D721Med (cell line): ENCODE measurements around the gene FIGNL2.
"Not testable (repeated sequence)": the region's sequence is repeated elsewhere in the genome, so short reads cannot be mapped to it uniquely, and the experiment has no call there.

Experiments used
- DNase-seq: peaks from one replicate; pipeline ENCODE4 v3.0.0; 2011; ENCODE audit warnings: low spot score; ENCODE audit not compliant: insufficient read length
- FAIRE-seq: peaks from 2 replicates; lab custom pipeline; 2011; peaks lifted over from hg19 to GRCh38; lab: Jason Lieb, UNC
- TF ChIP-seq, protein P1 (sequence below): IDR thresholded peaks from 2 replicates; pipeline ENCODE4 v1.5.1; 2012; ENCODE audit warnings: mild to moderate bottlenecking, control low read depth; ENCODE audit not compliant: insufficient read depth; ENCODE audit errors: missing control alignments

The FIGNL2 gene

DNA sequence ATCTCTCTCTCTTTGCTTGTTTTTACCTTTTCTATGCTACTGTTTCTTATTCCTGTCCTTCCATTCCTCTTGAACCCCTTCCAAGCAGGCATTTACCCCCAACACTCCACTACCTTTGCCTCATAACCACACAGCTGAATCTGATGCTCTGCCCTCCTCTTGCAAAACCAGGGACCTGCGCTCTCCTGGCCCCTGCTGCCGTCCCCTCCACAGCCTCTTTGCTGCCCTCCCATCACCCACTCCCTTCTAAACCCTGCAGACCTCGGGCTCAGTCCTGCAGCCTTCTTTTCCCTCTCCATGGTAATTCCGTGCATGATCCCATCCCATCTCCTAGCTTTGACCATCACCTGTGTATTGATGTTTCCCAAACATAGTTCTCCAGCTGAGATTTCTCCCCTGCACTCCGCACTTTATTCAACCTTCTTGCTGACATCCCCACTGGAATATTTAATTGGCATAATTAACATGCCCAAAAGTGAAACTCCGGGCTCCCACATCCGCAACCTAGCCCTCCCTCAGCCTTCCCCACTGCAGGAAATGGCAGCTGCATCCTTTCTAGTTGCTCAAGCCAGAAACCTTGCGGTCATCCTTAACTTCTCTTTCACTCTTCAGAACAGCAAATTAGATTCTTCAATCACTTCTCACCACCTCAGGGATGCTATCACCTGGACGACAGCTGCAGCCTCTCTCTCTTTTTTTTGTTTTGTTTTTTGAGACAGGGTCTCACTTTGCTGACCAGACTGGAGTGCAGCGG is 16.0 kb downstream of the FIGNL2 start:
- DNase-seq (no peak), FAIRE-seq (no peak)
- TF ChIP-seq, protein P1, sequence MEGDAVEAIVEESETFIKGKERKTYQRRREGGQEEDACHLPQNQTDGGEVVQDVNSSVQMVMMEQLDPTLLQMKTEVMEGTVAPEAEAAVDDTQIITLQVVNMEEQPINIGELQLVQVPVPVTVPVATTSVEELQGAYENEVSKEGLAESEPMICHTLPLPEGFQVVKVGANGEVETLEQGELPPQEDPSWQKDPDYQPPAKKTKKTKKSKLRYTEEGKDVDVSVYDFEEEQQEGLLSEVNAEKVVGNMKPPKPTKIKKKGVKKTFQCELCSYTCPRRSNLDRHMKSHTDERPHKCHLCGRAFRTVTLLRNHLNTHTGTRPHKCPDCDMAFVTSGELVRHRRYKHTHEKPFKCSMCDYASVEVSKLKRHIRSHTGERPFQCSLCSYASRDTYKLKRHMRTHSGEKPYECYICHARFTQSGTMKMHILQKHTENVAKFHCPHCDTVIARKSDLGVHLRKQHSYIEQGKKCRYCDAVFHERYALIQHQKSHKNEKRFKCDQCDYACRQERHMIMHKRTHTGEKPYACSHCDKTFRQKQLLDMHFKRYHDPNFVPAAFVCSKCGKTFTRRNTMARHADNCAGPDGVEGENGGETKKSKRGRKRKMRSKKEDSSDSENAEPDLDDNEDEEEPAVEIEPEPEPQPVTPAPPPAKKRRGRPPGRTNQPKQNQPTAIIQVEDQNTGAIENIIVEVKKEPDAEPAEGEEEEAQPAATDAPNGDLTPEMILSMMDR: no peak

DNA sequence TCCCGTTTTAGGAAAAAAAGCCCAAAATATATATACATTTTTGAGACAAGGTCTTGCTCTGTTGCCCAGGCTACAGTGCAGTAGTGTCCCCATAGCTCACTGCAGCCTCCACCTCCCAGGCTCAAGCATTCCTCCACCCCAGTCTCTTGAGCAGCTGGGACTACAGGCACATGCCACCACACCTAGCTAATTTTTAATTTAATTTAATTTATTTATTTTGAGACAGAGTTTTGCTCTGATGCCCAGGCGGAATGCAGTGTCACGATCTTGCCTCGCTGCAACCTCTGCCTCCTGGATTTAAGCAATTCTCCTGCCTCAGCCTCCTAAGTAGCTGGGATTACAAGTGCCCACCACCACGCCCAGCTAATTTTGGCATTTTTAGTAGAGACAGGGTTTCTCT is 16.7 kb downstream of the FIGNL2 start:
- DNase-seq, FAIRE-seq: not testable (repeated sequence)

DNA sequence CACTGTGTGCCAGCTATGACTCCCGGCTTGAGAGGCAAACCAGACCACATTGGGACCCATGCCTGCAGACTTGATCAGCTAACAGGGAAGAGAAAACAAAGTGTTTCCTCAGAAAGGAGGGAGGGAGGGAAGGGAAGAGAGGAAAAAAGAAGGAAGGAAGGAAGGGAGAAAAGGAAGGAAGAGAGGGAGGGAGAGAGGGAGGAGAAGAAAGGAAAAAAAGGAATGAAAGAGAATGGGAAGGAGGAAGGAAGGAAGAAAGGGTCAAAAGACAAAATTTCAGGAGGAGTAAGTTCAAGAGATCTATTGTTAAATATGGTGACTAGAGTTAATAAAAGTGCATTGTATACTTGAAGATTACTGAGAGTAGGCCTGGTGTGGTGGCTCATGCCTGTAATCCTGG is 18.9 kb downstream of the FIGNL2 start:
- TF ChIP-seq, protein P1: no peak
- no peak for DNase-seq
- no peak for FAIRE-seq

DNA sequence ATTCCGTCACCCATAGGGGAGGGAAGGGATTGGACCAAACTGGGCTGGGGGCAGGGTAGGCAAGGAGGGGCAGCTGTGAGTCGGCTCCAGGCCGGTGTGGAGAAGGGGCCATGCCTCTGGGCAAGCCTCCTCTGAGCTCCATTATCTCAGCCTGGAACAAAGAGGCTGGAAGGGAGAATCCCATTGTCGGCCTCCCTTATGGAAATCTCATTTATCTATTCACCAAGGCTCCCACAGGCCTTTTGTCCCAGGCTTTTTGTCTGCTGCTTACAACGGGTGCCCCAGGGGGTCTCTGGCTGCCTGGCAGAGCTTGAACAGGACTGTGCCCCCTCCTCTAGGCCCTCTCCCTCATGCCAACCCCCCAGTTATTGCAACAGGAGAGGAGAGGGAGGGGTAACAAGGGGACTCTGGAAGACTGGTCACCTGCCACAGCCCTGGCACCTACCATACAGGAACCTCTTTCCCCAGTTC is 19.5 kb downstream of the FIGNL2 start:
- DNase-seq (no peak), FAIRE-seq (no peak)
- TF ChIP-seq, protein P1: no peak

DNA sequence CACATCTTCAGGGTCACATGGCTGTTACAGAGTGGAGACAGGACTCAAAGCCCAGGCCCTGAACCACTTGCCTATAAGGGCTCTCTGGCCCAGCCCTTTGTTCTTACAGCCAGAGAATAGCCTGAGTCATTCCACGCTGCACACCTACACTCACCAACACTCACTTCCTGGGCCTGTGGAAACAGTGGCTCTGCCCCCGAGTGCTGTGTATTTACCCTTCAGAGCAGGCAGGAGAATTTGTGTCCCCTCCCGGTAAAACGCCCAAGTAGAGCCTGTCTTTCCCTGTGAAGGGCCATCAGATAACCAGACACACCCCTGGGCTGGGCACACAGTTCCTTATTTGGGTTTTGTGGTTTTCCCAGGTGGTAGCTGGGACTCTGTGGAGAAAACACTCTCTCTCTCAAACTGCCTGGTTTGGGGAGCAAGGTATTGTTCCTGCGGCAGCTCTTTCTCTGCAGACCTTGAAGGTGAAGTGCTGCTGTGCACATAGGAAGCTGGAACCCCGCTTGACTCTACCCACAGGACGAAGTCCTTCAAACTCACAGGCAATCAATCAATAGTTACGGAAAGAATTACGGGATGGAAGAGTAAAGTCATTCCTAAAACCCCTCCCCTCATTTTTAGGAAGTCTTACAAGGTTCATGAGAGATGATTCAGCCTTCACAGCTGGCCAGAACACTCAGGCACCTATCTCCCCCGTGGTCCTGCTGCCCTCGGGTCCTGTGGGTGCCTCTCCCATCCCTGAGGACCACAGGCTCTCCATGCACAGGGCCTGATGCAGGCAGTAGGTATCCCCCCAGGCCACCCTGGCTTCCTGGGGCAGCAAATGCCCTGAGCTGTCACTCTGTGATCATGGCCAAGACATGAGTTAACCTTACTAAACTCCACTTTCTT is 20.3 kb downstream of the FIGNL2 start:
- TF ChIP-seq, protein P1: no peak
- DNase-seq (no peak), FAIRE-seq (no peak)

DNA sequence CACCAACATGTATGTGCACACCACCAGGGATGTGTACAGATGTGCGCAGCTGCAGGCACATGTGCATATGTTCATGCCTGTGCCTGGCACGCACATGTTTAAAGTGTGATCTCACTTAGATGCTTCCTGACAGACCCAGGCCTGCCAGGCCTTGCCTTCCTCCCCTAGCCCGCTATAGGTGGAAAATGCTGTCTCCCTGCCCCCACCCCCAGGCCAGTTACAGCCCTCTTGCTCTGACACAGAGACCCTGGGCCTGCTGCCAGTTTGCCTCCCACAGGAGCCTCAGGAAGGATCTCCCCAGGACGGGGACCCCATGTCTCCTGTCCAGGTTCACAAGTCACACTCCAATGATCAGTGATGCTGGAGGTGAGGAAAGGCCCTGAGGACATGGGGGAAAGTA is 21.6 kb downstream of the FIGNL2 start:
- DNase-seq (no peak), FAIRE-seq (no peak)
- TF ChIP-seq, protein P1: no peak

DNA sequence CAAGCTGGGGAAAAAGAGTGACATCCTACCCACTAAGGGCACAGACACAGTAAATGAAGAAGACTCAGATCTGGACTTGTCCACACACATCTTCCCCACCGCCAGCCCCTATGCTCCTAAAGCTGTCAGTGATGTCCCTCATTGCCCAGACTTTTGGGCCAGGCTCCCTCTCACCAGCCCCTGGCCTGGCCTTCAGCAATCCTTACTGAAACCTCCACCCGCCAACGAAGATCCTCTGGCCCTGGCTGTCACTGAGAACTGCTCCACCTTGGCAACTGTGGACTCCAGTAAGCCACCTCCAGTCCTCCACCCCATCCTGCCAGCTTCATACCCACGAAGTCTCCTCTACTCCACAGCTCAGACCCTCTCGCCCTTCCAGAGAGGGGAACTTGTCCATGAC is 23.3 kb downstream of the FIGNL2 start:
- TF ChIP-seq, protein P1: no peak
- no peak for FAIRE-seq
- DNase-seq: no peak
